ENCODE data around the gene SH3RF3.

Gene SH3RF3

GRCh38 chr2:109266998-109267854, 138.2 kb downstream of the SH3RF3 start:
- DNase-seq = no peak

- no peak for DNase-seq
These were observed 139.9 kb downstream of the SH3RF3 start for GRCh38 chr2:109268916-109269315.

- no peak for DNase-seq
These were observed 140.9 kb downstream of the SH3RF3 start for GRCh38 chr2:109269706-109270504.

GRCh38 chr2:109270505-109271312, 141.7 kb downstream of the SH3RF3 start:
- DNase-seq = no peak

- DNase-seq = no peak
These were observed 142.9 kb downstream of the SH3RF3 start for GRCh38 chr2:109271920-109272319.

GRCh38 chr2:109272461-109272860, 143.5 kb downstream of the SH3RF3 start:
- no peak for DNase-seq

GRCh38 chr2:109275120-109276012, 146.4 kb downstream of the SH3RF3 start:
- DNase-seq = no peak

GRCh38 chr2:109277406-109277805, 148.4 kb downstream of the SH3RF3 start:
- DNase-seq = no peak

GRCh38 chr2:109279243-109279860, 150.3 kb downstream of the SH3RF3 start:
- DNase-seq = no peak

GRCh38 chr2:109280804-109281203, 151.8 kb downstream of the SH3RF3 start:
- no peak for DNase-seq

- DNase-seq = no peak
These were observed 153.4 kb downstream of the SH3RF3 start for GRCh38 chr2:109282360-109282759.

GRCh38 chr2:109282865-109283264, 153.9 kb downstream of the SH3RF3 start:
- no peak for DNase-seq

- DNase-seq = no peak
These were observed 155.8 kb downstream of the SH3RF3 start for GRCh38 chr2:109284826-109285225.

- no peak for DNase-seq
These were observed 156.2 kb downstream of the SH3RF3 start for GRCh38 chr2:109285244-109285651.

GRCh38 chr2:109287413-109287812, 158.4 kb downstream of the SH3RF3 start:
- no peak for DNase-seq

- DNase-seq = no peak
These were observed 158.8 kb downstream of the SH3RF3 start for GRCh38 chr2:109287838-109288237.

- no peak for DNase-seq
These were observed 159.8 kb downstream of the SH3RF3 start for GRCh38 chr2:109288544-109289368.

GRCh38 chr2:109289504-109290222, 160.7 kb downstream of the SH3RF3 start:
- DNase-seq = no peak

GRCh38 chr2:109290887-109291643, 162.1 kb downstream of the SH3RF3 start:
- DNase-seq = no peak
